Measurements from ENCODE around the gene HOXA4. TPM values are rescaled to one million over a fixed set of nuclear protein-coding genes. Genes with fewer than 3 reads are reported as not detected.

HOXA4 gene
- total RNA-seq, 3 donors from 2014 or later (not counting 1 experiment from before 2014, with no cell fraction given) = 0.52 to 2.1 (median 0.63) TPM

DNA sequence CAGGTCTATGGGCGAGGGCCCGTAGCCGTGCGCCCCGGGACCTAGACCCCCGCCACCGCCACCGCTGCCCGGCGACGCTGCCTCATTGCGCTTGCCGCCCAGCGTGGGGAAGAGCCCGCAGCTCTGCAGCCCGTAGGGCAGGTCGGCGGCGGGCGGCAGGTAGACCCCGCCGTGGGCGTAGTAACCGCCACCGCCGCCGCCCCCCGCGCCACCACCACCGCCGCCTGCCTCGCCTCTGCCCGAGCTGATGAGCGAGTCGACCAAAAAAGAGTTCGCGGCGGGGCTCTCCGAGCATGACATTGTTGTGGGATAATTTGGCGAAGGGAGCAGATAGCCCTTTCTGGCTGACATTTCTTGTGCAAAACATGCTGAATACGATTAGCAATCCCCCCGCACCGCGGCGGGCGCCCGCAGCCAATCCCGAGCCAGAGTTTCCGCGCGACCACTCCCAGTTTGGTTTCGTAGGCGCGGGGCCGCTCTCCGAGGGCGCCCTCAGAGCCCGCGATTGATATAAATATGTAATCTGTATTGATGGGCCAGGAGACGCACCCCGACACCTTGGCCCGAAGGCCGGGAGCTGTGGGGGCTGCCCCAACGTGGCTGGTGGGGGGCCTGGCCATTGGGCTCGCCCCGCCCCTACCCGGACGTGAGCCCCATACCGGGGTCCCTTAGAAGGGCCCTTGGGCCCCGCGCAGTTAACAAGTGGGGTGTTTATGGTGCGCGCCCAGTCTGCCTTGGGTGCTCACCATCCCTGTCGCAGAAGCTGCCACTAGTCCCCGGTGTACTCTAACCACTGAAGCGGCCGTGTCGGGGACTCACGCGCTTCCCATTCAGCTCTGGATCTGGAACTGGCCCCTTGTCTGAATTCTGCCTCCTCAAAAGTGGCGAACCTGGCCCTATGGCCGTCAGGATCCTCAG lies 43.7 kb upstream of the HOXA4 start, which contains the start of gene HOXA10:
TSS of gene HOXA10 (minus strand) at position 365 of the 918 bp plus-strand sequence. CDS start at position 351, 14 bp downstream.
- 5% methylated on average over 82 of the region's 82 CpGs for WGBS (ENCODE audit: insufficient coverage)
- H3K4me1 Mint-ChIP-seq = peaks cover 17 to 24% of the 10 kb centered on the region in 2 donors
- no peaks in the 10 kb centered on the region for H3K9me3 Mint-ChIP-seq
- DNase-seq = peak; percentile 16 to 22
- H3K9me3 ChIP-seq (ENCODE audit: control insufficient read depth, insufficient read depth, low read length) = no peaks in the 10 kb centered on the region
- peaks cover 50 to 59% of the 10 kb centered on the region in 2 donors for H3K27me3 Mint-ChIP-seq (ENCODE audit: low read depth in 2 of 2)
- intact Hi-C loops (cut with micrococcal nuclease) = loop anchor here (2.0 kb wide), 2 partner anchors 13 to 17 kb away; partner anchors contain the start of gene HOXA7
- H3K4me1 ChIP-seq (ENCODE audit: control insufficient read depth, insufficient read depth, low read length) = peaks cover 41% of the 10 kb centered on the region
- no peak for ATAC-seq
- H3K27ac ChIP-seq (ENCODE audit: low read length) = peak within 1 kb of the TSS; percentile 23
- H3K4me3 Mint-ChIP-seq = peak within 1 kb of the TSS; percentile 83
- peak within 1 kb of the TSS; percentile 49 for H3K4me3 ChIP-seq (ENCODE audit: low read length)
- peak within 1 kb of the TSS in 1 of 2 donors; percentile 9 for H3K27ac Mint-ChIP-seq
- H3K36me3 Mint-ChIP-seq = peaks cover 13% of the 10 kb centered on the region
- H3K27me3 ChIP-seq (ENCODE audit: control insufficient read depth, insufficient read depth, low read length) = peaks cover 65% of the 10 kb centered on the region
- no peaks in the 10 kb centered on the region for H3K36me3 ChIP-seq (ENCODE audit: control insufficient read depth, insufficient read depth, low read length)
- TF ChIP-seq, protein P1, sequence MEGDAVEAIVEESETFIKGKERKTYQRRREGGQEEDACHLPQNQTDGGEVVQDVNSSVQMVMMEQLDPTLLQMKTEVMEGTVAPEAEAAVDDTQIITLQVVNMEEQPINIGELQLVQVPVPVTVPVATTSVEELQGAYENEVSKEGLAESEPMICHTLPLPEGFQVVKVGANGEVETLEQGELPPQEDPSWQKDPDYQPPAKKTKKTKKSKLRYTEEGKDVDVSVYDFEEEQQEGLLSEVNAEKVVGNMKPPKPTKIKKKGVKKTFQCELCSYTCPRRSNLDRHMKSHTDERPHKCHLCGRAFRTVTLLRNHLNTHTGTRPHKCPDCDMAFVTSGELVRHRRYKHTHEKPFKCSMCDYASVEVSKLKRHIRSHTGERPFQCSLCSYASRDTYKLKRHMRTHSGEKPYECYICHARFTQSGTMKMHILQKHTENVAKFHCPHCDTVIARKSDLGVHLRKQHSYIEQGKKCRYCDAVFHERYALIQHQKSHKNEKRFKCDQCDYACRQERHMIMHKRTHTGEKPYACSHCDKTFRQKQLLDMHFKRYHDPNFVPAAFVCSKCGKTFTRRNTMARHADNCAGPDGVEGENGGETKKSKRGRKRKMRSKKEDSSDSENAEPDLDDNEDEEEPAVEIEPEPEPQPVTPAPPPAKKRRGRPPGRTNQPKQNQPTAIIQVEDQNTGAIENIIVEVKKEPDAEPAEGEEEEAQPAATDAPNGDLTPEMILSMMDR (IDR thresholded peaks at IDR 0.05) = no peak

DNA sequence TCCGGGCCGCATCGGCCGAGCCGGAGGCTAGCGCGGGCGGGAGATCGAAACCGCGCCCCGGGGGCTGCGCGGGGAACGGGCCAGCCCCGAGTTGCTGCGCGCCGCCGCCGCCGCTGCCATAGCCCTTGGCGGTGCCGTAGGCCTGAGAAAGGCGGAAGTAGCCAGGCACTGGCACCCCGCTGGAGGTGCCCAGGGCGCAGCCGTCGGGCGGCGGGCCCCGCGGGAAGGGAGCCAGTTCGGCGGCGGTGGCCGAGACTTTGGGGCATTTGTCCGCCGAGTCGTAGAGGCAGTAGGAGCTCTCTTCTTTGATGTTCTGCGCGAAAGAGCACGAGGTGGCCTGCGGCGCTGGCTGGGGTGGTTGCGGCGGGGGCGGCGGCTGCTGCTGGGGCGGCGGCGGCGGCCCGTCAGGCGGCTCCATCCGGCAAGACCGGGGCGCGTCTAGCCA lies 43.0 kb upstream of the HOXA4 start:
- no peaks in the 10 kb centered on the region for H3K9me3 ChIP-seq (ENCODE audit: control insufficient read depth, insufficient read depth, low read length)
- H3K27me3 ChIP-seq (ENCODE audit: control insufficient read depth, insufficient read depth, low read length) = peaks cover 67% of the 10 kb centered on the region
- ATAC-seq = peak; percentile 76 to 84 (median 80)
- DNase-seq = peak; percentile 55 to 62
- H3K4me3 ChIP-seq (ENCODE audit: low read length) = peak overlapping the region; percentile 49
- intact Hi-C loops (cut with micrococcal nuclease) = loop anchor here (2.0 kb wide), 2 partner anchors 13 to 17 kb away; partner anchors contain the start of gene HOXA7
- WGBS (ENCODE audit: insufficient coverage) = under 1% methylated on average over 59 of the region's 59 CpGs
- TF ChIP-seq, protein P1 (IDR thresholded peaks at IDR 0.05) = no peak
- Mint-ChIP-seq H3K9me3 (no peaks in the 10 kb centered on the region), H3K27me3 (ENCODE audit: low read depth in 2 of 2) (peaks cover 52 to 60% of the 10 kb centered on the region in 2 donors), H3K4me1 (peaks cover 23 to 30% of the 10 kb centered on the region in 2 donors), H3K36me3 (peaks cover 18% of the 10 kb centered on the region), H3K4me3 (peak overlapping the region; percentile 40), H3K27ac (peak overlapping the region in 1 of 2 donors; percentile 9)
- peaks cover 48% of the 10 kb centered on the region for H3K4me1 ChIP-seq (ENCODE audit: control insufficient read depth, insufficient read depth, low read length)
- no peak overlapping the region for H3K27ac ChIP-seq (ENCODE audit: low read length)
- no peaks in the 10 kb centered on the region for H3K36me3 ChIP-seq (ENCODE audit: control insufficient read depth, insufficient read depth, low read length)

GRCh38 chr7:27172823-27173510 lies 42.4 kb upstream of the HOXA4 start:
- peaks cover 69% of the 10 kb centered on the region for H3K27me3 ChIP-seq (ENCODE audit: control insufficient read depth, insufficient read depth, low read length)
- peak; percentile 11 to 43 (median 22) for ATAC-seq
- Mint-ChIP-seq H3K4me1 (peaks cover 26 to 32% of the 10 kb centered on the region in 2 donors), H3K9me3 (no peaks in the 10 kb centered on the region), H3K27me3 (ENCODE audit: low read depth in 2 of 2) (peaks cover 52 to 60% of the 10 kb centered on the region in 2 donors), H3K27ac (peak overlapping the region in 1 of 2 donors; percentile 9), H3K36me3 (peaks cover 20% of the 10 kb centered on the region), H3K4me3 (peak overlapping the region; percentile 87)
- WGBS (ENCODE audit: insufficient coverage) = 2% methylated on average over 58 of the region's 58 CpGs
- H3K27ac ChIP-seq (ENCODE audit: low read length) = peak overlapping the region; percentile 23
- intact Hi-C loops (cut with micrococcal nuclease) = loop anchor here (2.0 kb wide), 2 partner anchors 14 to 16 kb away; partner anchors contain the start of gene HOXA7
- H3K4me1 ChIP-seq (ENCODE audit: control insufficient read depth, insufficient read depth, low read length) = peaks cover 53% of the 10 kb centered on the region
- no peaks in the 10 kb centered on the region for H3K9me3 ChIP-seq (ENCODE audit: control insufficient read depth, insufficient read depth, low read length)
- H3K36me3 ChIP-seq (ENCODE audit: control insufficient read depth, insufficient read depth, low read length) = no peaks in the 10 kb centered on the region
- TF ChIP-seq, protein P1 (IDR thresholded peaks at IDR 0.05) = no peak
- peak overlapping the region; percentile 49 for H3K4me3 ChIP-seq (ENCODE audit: low read length)
- DNase-seq = peak in 1 of 2 donors; percentile 53
